Upper lobe of left lung (tissue), 4 donors: ENCODE measurements around the gene ALDH1A3.

Source experiments
- POLR2A ChIP-seq, 4 donors: fragments of 450-650 bp; IDR thresholded peaks; one replicate each; pipeline ENCODE4 v1.5.1; 2016 to 2017; ENCODE audit warnings: antibody characterized with exemption in 4 of 4, mild to moderate bottlenecking in 2 of 4
- TF ChIP-seq, protein P1 (sequence below), 6 experiments: fragments of 450-650 bp in 4 of 6; fragments of 200-600 bp in 2 of 6; sonication (generic) in 2 of 6; IDR thresholded peaks; one replicate each; pipeline ENCODE4 v1.5.1; 2016 to 2019; ENCODE audit warnings: antibody characterized with exemption in 6 of 6

DNA sequence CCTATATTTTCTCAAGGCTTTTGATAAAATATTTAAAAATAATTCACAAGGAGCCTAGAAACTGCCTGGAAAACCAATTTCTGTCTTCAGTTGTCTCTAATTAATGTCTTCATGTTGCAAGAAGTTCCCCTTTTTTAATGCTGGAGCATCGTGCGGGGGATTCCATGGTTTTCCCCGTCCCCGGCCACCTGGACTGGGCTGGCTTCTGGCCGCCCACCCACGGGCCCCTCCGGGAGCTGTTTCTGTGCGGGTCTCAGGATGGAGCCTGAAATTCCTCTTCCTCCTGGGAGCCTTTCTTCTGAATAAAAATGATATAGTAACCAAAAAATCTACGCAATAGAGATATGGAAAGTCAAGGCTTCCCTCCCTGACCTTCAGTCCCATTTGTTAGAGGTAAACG, 31.5 kb downstream of the ALDH1A3 start:
- TF ChIP-seq, protein P1, sequence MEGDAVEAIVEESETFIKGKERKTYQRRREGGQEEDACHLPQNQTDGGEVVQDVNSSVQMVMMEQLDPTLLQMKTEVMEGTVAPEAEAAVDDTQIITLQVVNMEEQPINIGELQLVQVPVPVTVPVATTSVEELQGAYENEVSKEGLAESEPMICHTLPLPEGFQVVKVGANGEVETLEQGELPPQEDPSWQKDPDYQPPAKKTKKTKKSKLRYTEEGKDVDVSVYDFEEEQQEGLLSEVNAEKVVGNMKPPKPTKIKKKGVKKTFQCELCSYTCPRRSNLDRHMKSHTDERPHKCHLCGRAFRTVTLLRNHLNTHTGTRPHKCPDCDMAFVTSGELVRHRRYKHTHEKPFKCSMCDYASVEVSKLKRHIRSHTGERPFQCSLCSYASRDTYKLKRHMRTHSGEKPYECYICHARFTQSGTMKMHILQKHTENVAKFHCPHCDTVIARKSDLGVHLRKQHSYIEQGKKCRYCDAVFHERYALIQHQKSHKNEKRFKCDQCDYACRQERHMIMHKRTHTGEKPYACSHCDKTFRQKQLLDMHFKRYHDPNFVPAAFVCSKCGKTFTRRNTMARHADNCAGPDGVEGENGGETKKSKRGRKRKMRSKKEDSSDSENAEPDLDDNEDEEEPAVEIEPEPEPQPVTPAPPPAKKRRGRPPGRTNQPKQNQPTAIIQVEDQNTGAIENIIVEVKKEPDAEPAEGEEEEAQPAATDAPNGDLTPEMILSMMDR (IDR thresholded peaks at IDR 0.05): no peak
- no peak for TF ChIP-seq POLR2A (IDR thresholded peaks at IDR 0.05)
